Endothelial cell of umbilical vein (primary cell): Measurements from ENCODE around the gene DIP2B. TPM values are rescaled to one million over a fixed set of nuclear protein-coding genes. Genes with fewer than 3 reads are reported as not detected.

Experiments
- BruUV-seq: library from RNA; stranded (reverse); fragments of 400-500 nt; replicated peaks from 2 replicates; lab custom pipeline; 2021; lab: Mats Ljungman, UMichigan
- CTCF ChIA-PET: fragments of 300-600, 350-600 bp; sonication (Branson Sonifier 250); formaldehyde crosslinking; loops from one replicate; lab custom pipeline; 2021; ENCODE audit warnings: antibody characterized with exemption, inconsistent platforms; lab: Charles Lee
- POLR2A ChIA-PET: fragments of 300-600, 350-600 bp; sonication (Branson Sonifier 250); formaldehyde crosslinking; loops from one replicate; lab custom pipeline; 2021; ENCODE audit warnings: antibody characterized with exemption, inconsistent platforms; lab: Charles Lee
- DNase-seq: peaks from one replicate; pipeline ENCODE4 v3.0.0-alpha.2; 2011; ENCODE audit warnings: low read depth, low spot score
- FAIRE-seq: peaks from 2 replicates; lab custom pipeline; 2011; peaks lifted over from hg19 to GRCh38; lab: Jason Lieb, UNC
- H2AFZ ChIP-seq: 2 replicates; pipeline ENCODE4 v1.6.0; 2012; ENCODE audit warnings: low read depth, low read length, control low read depth, inconsistent platforms
- H3K27ac ChIP-seq: 2 replicates; pipeline ENCODE4 v1.5.1; 2011; ENCODE audit warnings: low read depth, mild to moderate bottlenecking, control low read depth, low read length, moderate library complexity; ENCODE audit not compliant: insufficient read depth
- H3K27me3 ChIP-seq, 2 experiments: 2 replicates each; pipeline versions ENCODE4 v1.6.0 to v1.6.1; 2011; ENCODE audit warnings: low read length in 2 of 2, mixed read lengths in 1 of 2; ENCODE audit not compliant: control insufficient read depth in 2 of 2, insufficient read depth in 2 of 2
- H3K36me3 ChIP-seq, 2 experiments: 2 replicates in 1 of 2; 3 replicates in 1 of 2; pipeline ENCODE4 v1.5.1; 2011; ENCODE audit warnings: low read length in 2 of 2, mild to moderate bottlenecking in 1 of 2, moderate library complexity in 1 of 2; ENCODE audit not compliant: control insufficient read depth in 2 of 2, insufficient read depth in 2 of 2; ENCODE audit errors: extremely low read depth in 1 of 2
- H3K4me1 ChIP-seq: 3 replicates; pipeline ENCODE4 v1.5.1; 2011; ENCODE audit warnings: mild to moderate bottlenecking, low read length; ENCODE audit not compliant: control insufficient read depth, insufficient read depth; ENCODE audit errors: extremely low read depth
- H3K4me2 ChIP-seq: 2 replicates; pipeline ENCODE4 v1.6.1; 2011; ENCODE audit warnings: low read length, control low read depth, mixed read lengths; ENCODE audit not compliant: insufficient read depth
- H3K4me3 ChIP-seq, 3 experiments: fragments of 200-600 bp in 1 of 3; sonication (generic), shearing (Covaris generic) in 1 of 3; replicated peaks in 1 of 3; 2 replicates each; pipeline ENCODE4 v1.5.1; 2011 to 2016; ENCODE audit warnings: control low read depth in 3 of 3, low read length in 3 of 3, mild to moderate bottlenecking in 2 of 3, inconsistent platforms in 1 of 3, low read depth in 1 of 3, moderate library complexity in 1 of 3; ENCODE audit not compliant: insufficient read depth in 1 of 3
- H3K79me2 ChIP-seq: 2 replicates; pipeline ENCODE4 v1.6.0; 2012; ENCODE audit warnings: low read length, inconsistent platforms; ENCODE audit not compliant: control insufficient read depth, insufficient read depth
- H3K9ac ChIP-seq: replicated peaks from 2 replicates; pipeline ENCODE3; 2011; ENCODE audit warnings: low read length, control low read depth; ENCODE audit not compliant: insufficient read depth; ENCODE audit errors: extremely low read depth
- H3K9me1 ChIP-seq: replicated peaks from 3 replicates; pipeline ENCODE4 v1.6.0; 2011; ENCODE audit warnings: mild to moderate bottlenecking, low read length; ENCODE audit not compliant: control insufficient read depth, insufficient read depth; ENCODE audit errors: extremely low read depth
- H3K9me3 ChIP-seq: replicated peaks from 2 replicates; pipeline ENCODE4 v1.5.1; 2012; ENCODE audit warnings: low read length, inconsistent platforms; ENCODE audit not compliant: control insufficient read depth, insufficient read depth
- H4K20me1 ChIP-seq: replicated peaks from 2 replicates; pipeline ENCODE3; 2011; ENCODE audit warnings: mild to moderate bottlenecking, low read length; ENCODE audit not compliant: control insufficient read depth, insufficient read depth; ENCODE audit errors: extremely low read depth
- EZH2 ChIP-seq: IDR thresholded peaks from 2 replicates; pipeline ENCODE4 v1.6.1; 2012; ENCODE audit warnings: borderline replicate concordance, low read depth, mild to moderate bottlenecking, moderate library complexity, low read length, inconsistent platforms; ENCODE audit not compliant: severe bottlenecking
- FOS ChIP-seq: IDR thresholded peaks from 2 replicates; pipeline ENCODE4 v1.6.1; 2011; ENCODE audit warnings: mild to moderate bottlenecking, low read length, moderate library complexity, borderline replicate concordance; ENCODE audit not compliant: insufficient read depth
- GATA2 ChIP-seq: IDR thresholded peaks from 2 replicates; pipeline ENCODE4 v1.7.0; 2011; ENCODE audit warnings: low read depth, mild to moderate bottlenecking, moderate library complexity, mixed read lengths, low read length; ENCODE audit not compliant: insufficient read length, insufficient read depth
- JUN ChIP-seq: IDR thresholded peaks from 2 replicates; pipeline ENCODE4 v1.6.1; 2011; ENCODE audit warnings: borderline replicate concordance, low read depth; ENCODE audit not compliant: insufficient read length, insufficient read depth
- MYC ChIP-seq: IDR thresholded peaks from one replicate; pipeline ENCODE4 v1.6.1; 2011; ENCODE audit warnings: mild to moderate bottlenecking, low read depth, low read length
- POLR2A ChIP-seq: IDR thresholded peaks from 2 replicates; pipeline ENCODE4 v1.6.1; 2012; ENCODE audit warnings: low read depth, mild to moderate bottlenecking, control low read depth, low read length
- POLR2AphosphoS5 ChIP-seq: IDR thresholded peaks from 2 replicates; pipeline ENCODE4 v1.6.1; 2012; ENCODE audit warnings: low read depth, mild to moderate bottlenecking, control low read depth, low read length, moderate library complexity; ENCODE audit not compliant: insufficient read depth
- dilution Hi-C: fragments of 300-500 bp; cut with MboI; formaldehyde crosslinking; loops from one replicate; pipeline ENCODE4 v1.15.0; 2019; ENCODE audit warnings: low sequenced_read_pairs; ENCODE audit not compliant: extremely low pct_ligation_motif_present
- intact Hi-C: fragments of 100-400 bp; cut with micrococcal nuclease; formaldehyde crosslinking; loops from one replicate; pipeline ENCODE4 v1.10.0; 2022
- polyA plus RNA-seq, 4 experiments: library from polyadenylated mRNA; depleted of rRNA in 3 of 4; stranded (reverse) in 3 of 4; unstranded in 1 of 4; fragments of >200 nt; gene quantifications; 2 replicates each; pipeline versions ENCODE4 v1.2.1 to v1.2.3, GENCODE V29; 2011 to 2012; ENCODE audit warnings: missing spikeins in 1 of 4
- small RNA-seq: library from RNA; depleted of rRNA; stranded (forward); fragments of <200 nt; gene quantifications from one replicate; pipeline ENCODE3, GENCODE V24; 2012; ENCODE audit warnings: low replicate concordance, low read depth; ENCODE audit not compliant: insufficient read depth, insufficient read length
- total RNA-seq: library from RNA; stranded (reverse); gene quantifications from 2 replicates; pipeline ENCODE4 v1.2.3, GENCODE V29; 2021
- TF ChIP-seq, protein P1 (sequence below): IDR thresholded peaks from 2 replicates; pipeline ENCODE4 v1.6.1; 2011; ENCODE audit not compliant: insufficient read depth, insufficient read length
- TF ChIP-seq, protein P2 (sequence below), 2 donors: IDR thresholded peaks; 1 replicate in 1 of 2; 2 replicates in 1 of 2; pipeline ENCODE4 v1.5.1; 2011; ENCODE audit warnings: low read length in 2 of 2, mild to moderate bottlenecking in 2 of 2, moderate library complexity in 2 of 2, control low read depth in 1 of 2, inconsistent platforms in 1 of 2, low read depth in 1 of 2; ENCODE audit not compliant: insufficient read depth in 1 of 2; ENCODE audit errors: extremely low read depth in 1 of 2

Gene DIP2B
- total and polyA plus RNA-seq, 2 donors (not counting 3 experiments of a cell fraction or from before 2014, with no cell fraction given) = 14.5 to 28.0 TPM

DNA sequence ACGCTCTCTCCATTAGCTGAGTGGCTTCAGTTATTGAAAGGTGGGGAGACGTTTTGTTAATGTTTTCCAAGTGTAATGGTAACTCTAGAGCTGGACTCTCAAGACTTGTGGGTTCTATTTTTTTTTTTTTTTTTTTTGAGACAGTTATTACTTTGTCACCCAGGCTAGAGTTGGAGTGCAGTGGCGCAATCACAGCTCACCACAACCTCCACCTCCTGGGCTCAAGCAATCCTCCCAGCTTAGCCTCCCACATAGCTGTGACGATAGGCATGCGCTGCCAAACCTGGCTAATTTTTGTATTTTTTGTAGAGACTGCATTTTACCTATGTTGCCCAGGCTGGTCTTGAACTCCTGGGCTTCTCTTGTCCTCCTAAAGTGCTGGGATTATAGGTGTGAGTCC lies 285.3 kb downstream of the DIP2B start:
- Histone ChIP-seq H3K79me2 (peaks cover 10% of the 10 kb centered on the region), H2AFZ (no peak overlapping the region), H3K36me3 (no peaks in the 10 kb centered on the region), H3K4me1 (peaks cover 21% of the 10 kb centered on the region), H3K9ac (no peak overlapping the region), H3K4me3 (no peak overlapping the region), H3K27ac (no peak overlapping the region), H3K9me1 (no peaks in the 10 kb centered on the region), H3K27me3 (no peaks in the 10 kb centered on the region), H3K4me2 (no peak overlapping the region), H4K20me1 (no peaks in the 10 kb centered on the region), H3K9me3 (no peaks in the 10 kb centered on the region)
- ChIA-PET POLR2A (no interaction called here), CTCF (interaction anchor here (1.1 to 1.6 kb wide), 2 partner anchors 22 to 25 kb away, joined by 3 to 6 read pairs; no protein-coding TSS in a partner anchor)
- FAIRE-seq (no peak), DNase-seq (no peak)
- intact Hi-C loops (no loop called here), dilution Hi-C loops (no loop called here)
- TF ChIP-seq GATA2 = no peak
- no peak for TF ChIP-seq MYC
- TF ChIP-seq, protein P1, sequence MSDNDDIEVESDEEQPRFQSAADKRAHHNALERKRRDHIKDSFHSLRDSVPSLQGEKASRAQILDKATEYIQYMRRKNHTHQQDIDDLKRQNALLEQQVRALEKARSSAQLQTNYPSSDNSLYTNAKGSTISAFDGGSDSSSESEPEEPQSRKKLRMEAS = no peak
- TF ChIP-seq POLR2AphosphoS5 = no peak
- TF ChIP-seq, protein P2, sequence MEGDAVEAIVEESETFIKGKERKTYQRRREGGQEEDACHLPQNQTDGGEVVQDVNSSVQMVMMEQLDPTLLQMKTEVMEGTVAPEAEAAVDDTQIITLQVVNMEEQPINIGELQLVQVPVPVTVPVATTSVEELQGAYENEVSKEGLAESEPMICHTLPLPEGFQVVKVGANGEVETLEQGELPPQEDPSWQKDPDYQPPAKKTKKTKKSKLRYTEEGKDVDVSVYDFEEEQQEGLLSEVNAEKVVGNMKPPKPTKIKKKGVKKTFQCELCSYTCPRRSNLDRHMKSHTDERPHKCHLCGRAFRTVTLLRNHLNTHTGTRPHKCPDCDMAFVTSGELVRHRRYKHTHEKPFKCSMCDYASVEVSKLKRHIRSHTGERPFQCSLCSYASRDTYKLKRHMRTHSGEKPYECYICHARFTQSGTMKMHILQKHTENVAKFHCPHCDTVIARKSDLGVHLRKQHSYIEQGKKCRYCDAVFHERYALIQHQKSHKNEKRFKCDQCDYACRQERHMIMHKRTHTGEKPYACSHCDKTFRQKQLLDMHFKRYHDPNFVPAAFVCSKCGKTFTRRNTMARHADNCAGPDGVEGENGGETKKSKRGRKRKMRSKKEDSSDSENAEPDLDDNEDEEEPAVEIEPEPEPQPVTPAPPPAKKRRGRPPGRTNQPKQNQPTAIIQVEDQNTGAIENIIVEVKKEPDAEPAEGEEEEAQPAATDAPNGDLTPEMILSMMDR (IDR thresholded peaks at IDR 0.05; ENCODE audit: extremely low read depth in 1 of 2, insufficient read depth in 1 of 2, low read depth in 1 of 2, low read length in 2 of 2) = no peak
- no peak for TF ChIP-seq FOS
- TF ChIP-seq JUN = no peak
- no peak for TF ChIP-seq EZH2
- no peak for TF ChIP-seq POLR2A
- no TSS peak for BruUV-seq

Small RNAs within 50 kb of the gene (small RNA-seq; reads per million reads assigned to genes)
- gene RF00019 (not detected), gene RNU6-238P (not detected), gene RNU6-769P (not detected)

Other genes with a start within 250 kb of the DIP2B start
- 81.3 and 87.3 TPM in 2 replicates for gene LIMA1, start 221.5 kb upstream of the DIP2B start, total RNA-seq
- gene LIMA1, start 221.5 kb upstream of the DIP2B start, polyA plus RNA-seq = 25.6 and 35.0 TPM in 2 replicates
- gene FAM186A, start 108.4 kb upstream of the DIP2B start, total RNA-seq = not detected in 2 replicates
- not detected in 2 replicates for gene FAM186A, start 108.4 kb upstream of the DIP2B start, polyA plus RNA-seq
- 59.4 and 69.6 TPM in 2 replicates for gene LARP4, start 104.1 kb upstream of the DIP2B start, total RNA-seq
- 8.1 and 8.9 TPM in 2 replicates for gene LARP4, start 104.1 kb upstream of the DIP2B start, polyA plus RNA-seq